Glutamatergic neuron (in vitro differentiated cells): ENCODE data around the gene RASSF6. TPM values are rescaled to one million over a fixed set of nuclear protein-coding genes. Genes with fewer than 3 reads are reported as not detected.

Experiments
- DNase-seq: peaks from one replicate; pipeline ENCODE4 v3.0.0; 2022
- H3K27ac Mint-ChIP-seq: one replicate; pipeline ENCODE4 v1.8.0; 2020; ENCODE audit warnings: mild to moderate bottlenecking, mixed read lengths, inconsistent platforms; ENCODE audit not compliant: unreplicated experiment
- H3K27me3 Mint-ChIP-seq: one replicate; pipeline ENCODE4 v1.8.0; 2020; ENCODE audit warnings: mild to moderate bottlenecking, moderate library complexity, mixed read lengths, inconsistent platforms; ENCODE audit not compliant: unreplicated experiment
- H3K36me3 Mint-ChIP-seq: one replicate; pipeline ENCODE4 v1.8.0; 2020; ENCODE audit warnings: mild to moderate bottlenecking, mixed read lengths, inconsistent platforms; ENCODE audit not compliant: unreplicated experiment
- H3K4me1 Mint-ChIP-seq: one replicate; pipeline ENCODE4 v1.8.0; 2020; ENCODE audit warnings: mild to moderate bottlenecking, low read depth, mixed read lengths, inconsistent platforms; ENCODE audit not compliant: unreplicated experiment
- H3K4me3 Mint-ChIP-seq: one replicate; pipeline ENCODE4 v1.8.0; 2020; ENCODE audit warnings: mild to moderate bottlenecking, mixed read lengths, inconsistent platforms; ENCODE audit not compliant: unreplicated experiment
- H3K9me3 Mint-ChIP-seq: one replicate; pipeline ENCODE4 v1.8.0; 2020; ENCODE audit warnings: mild to moderate bottlenecking, moderate library complexity, mixed read lengths, inconsistent platforms; ENCODE audit not compliant: unreplicated experiment
- CTCF ChIP-seq: fragments of 200-600 bp; sonication (generic); IDR thresholded peaks from one replicate; pipeline ENCODE4 v1.5.0; 2021; ENCODE audit not compliant: partially characterized antibody, unreplicated experiment
- total RNA-seq: library from RNA; stranded (reverse); fragmentation: NEBNext Ultra II Directional; extraction: Animal tissue kit (Norgen Biotek cat#: 25700); gene quantifications from one replicate; pipeline ENCODE4 v1.2.1, GENCODE V29; 2021; ENCODE audit not compliant: unreplicated experiment

The RASSF6 gene
- total RNA-seq, 1 donor from 2014 or later, result not detected

- Mint-ChIP-seq H3K4me3 (no peak overlapping the region), H3K9me3 (no peaks in the 10 kb centered on the region), H3K36me3 (no peaks in the 10 kb centered on the region), H3K4me1 (no peaks in the 10 kb centered on the region), H3K27me3 (peaks cover 3% of the 10 kb centered on the region), H3K27ac (no peak overlapping the region)
- DNase-seq, result no peak
- no peak for TF ChIP-seq CTCF
These were observed 7.1 kb downstream of the RASSF6 start for GRCh38 chr4:73613130-73613529.

- Mint-ChIP-seq H3K4me1 (no peaks in the 10 kb centered on the region), H3K36me3 (no peaks in the 10 kb centered on the region), H3K27me3 (peaks cover 3% of the 10 kb centered on the region), H3K9me3 (no peaks in the 10 kb centered on the region), H3K27ac (no peak overlapping the region), H3K4me3 (no peak overlapping the region)
- DNase-seq, result no peak
- no peak for TF ChIP-seq CTCF
These were observed 8.2 kb downstream of the RASSF6 start for GRCh38 chr4:73612032-73612431.

- H3K27me3 Mint-ChIP-seq, result peaks cover 2% of the 10 kb centered on the region
- no peaks in the 10 kb centered on the region for H3K36me3 Mint-ChIP-seq
- TF ChIP-seq CTCF, result no peak
- DNase-seq, result no peak
- H3K4me3 Mint-ChIP-seq, result no peak overlapping the region
- H3K9me3 Mint-ChIP-seq, result no peaks in the 10 kb centered on the region
- H3K4me1 Mint-ChIP-seq, result no peaks in the 10 kb centered on the region
- H3K27ac Mint-ChIP-seq, result no peak overlapping the region
These were observed 10.5 kb downstream of the RASSF6 start for GRCh38 chr4:73609706-73610105.

GRCh38 chr4:73608689-73609594, 11.3 kb downstream of the RASSF6 start:
- peaks cover 2% of the 10 kb centered on the region for H3K27me3 Mint-ChIP-seq
- H3K9me3 Mint-ChIP-seq, result no peaks in the 10 kb centered on the region
- no peak for DNase-seq
- TF ChIP-seq CTCF, result no peak
- H3K27ac Mint-ChIP-seq, result no peak overlapping the region
- H3K4me1 Mint-ChIP-seq, result no peaks in the 10 kb centered on the region
- H3K4me3 Mint-ChIP-seq, result no peak overlapping the region
- H3K36me3 Mint-ChIP-seq, result no peaks in the 10 kb centered on the region

GRCh38 chr4:73607375-73608033, 12.7 kb downstream of the RASSF6 start:
- TF ChIP-seq CTCF, result no peak
- no peaks in the 10 kb centered on the region for H3K9me3 Mint-ChIP-seq
- H3K27ac Mint-ChIP-seq, result no peak overlapping the region
- no peak for DNase-seq
- H3K4me1 Mint-ChIP-seq, result no peaks in the 10 kb centered on the region
- H3K27me3 Mint-ChIP-seq, result peaks cover 2% of the 10 kb centered on the region
- no peak overlapping the region for H3K4me3 Mint-ChIP-seq
- no peaks in the 10 kb centered on the region for H3K36me3 Mint-ChIP-seq
